PC-3 (cell line): Measurements from ENCODE around the gene ALDH5A1.

Source experiments
- EZH2 ChIP-seq: fragments of 300-600 bp; sonication (generic); IDR thresholded peaks from one replicate; pipeline ENCODE4 v1.6.1; 2017; ENCODE audit warnings: antibody characterized with exemption, mild to moderate bottlenecking, low read length; ENCODE audit not compliant: unreplicated experiment
- TF ChIP-seq, protein P1 (sequence below): fragments of 300-600 bp; sonication (generic); conservative IDR thresholded peaks from 2 replicates; pipeline ENCODE4 v1.5.1; 2017; ENCODE audit warnings: antibody characterized with exemption, low read depth, mild to moderate bottlenecking, low read length

DNA sequence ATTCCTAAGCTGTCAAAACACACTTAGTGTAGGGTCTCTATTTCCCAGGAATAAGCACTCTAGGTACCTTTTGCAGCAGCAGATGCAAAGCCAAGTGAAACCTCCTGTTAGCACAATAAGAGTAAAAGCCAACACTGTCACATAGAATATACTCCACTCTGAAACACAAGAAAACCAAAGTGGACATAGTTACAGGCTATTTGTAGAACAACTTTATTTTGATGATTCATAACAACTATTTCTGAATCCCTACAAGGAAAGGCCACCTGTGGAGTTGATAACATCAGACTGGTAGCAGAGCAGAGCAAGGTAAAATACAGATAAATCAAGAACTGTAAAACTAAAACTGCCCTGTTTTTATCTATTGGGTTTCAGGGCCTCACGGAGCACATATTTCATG is 59.7 kb downstream of the ALDH5A1 start:
- TF ChIP-seq, protein P1, sequence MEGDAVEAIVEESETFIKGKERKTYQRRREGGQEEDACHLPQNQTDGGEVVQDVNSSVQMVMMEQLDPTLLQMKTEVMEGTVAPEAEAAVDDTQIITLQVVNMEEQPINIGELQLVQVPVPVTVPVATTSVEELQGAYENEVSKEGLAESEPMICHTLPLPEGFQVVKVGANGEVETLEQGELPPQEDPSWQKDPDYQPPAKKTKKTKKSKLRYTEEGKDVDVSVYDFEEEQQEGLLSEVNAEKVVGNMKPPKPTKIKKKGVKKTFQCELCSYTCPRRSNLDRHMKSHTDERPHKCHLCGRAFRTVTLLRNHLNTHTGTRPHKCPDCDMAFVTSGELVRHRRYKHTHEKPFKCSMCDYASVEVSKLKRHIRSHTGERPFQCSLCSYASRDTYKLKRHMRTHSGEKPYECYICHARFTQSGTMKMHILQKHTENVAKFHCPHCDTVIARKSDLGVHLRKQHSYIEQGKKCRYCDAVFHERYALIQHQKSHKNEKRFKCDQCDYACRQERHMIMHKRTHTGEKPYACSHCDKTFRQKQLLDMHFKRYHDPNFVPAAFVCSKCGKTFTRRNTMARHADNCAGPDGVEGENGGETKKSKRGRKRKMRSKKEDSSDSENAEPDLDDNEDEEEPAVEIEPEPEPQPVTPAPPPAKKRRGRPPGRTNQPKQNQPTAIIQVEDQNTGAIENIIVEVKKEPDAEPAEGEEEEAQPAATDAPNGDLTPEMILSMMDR, result no peak
- TF ChIP-seq EZH2, result no peak
